Fibroblast of lung (primary cell): Measurements from ENCODE around the gene HMX1.
A peak's percentile ranks its signal among the peaks of the same experiment; 100 is the strongest.

ENCODE experiments used
- CTCF ChIP-seq, 2 donors: IDR thresholded peaks in 1 of 2; conservative IDR thresholded peaks in 1 of 2; 1 replicate in 1 of 2; 2 replicates in 1 of 2; pipeline ENCODE4 v1.5.1; 2011 to 2012; ENCODE audit warnings: low read length in 2 of 2, control low read depth in 1 of 2, inconsistent platforms in 1 of 2, low read depth in 1 of 2, mild to moderate bottlenecking in 1 of 2
- EZH2 ChIP-seq: IDR thresholded peaks from 2 replicates; pipeline ENCODE4 v1.5.1; 2012; ENCODE audit warnings: low read length, control low read depth, mild to moderate bottlenecking; ENCODE audit errors: missing control alignments

GRCh38 chr4:8856835-8857621 is 14.6 kb downstream of the HMX1 start:
- no peak for TF ChIP-seq CTCF (conservative IDR thresholded peaks at IDR 0.05 in 1 of 2, IDR thresholded peaks at IDR 0.05 in 1 of 2; ENCODE audit: low read depth in 1 of 2, low read length in 2 of 2)
- TF ChIP-seq EZH2 = peak; percentile 74
